Activated CD8-positive, alpha-beta memory T cell treated with anti-CD3 and anti-CD28 coated beads for 4 hours (primary cell): ENCODE data around the gene ANGEL2.
"Not testable (repeated sequence)": the region's sequence is repeated elsewhere in the genome, so short reads cannot be mapped to it uniquely, and the experiment has no call there.

ENCODE experiments used
- DNase-seq, 2 donors: peaks; one replicate each; pipeline ENCODE4 v3.0.0-alpha.2; 2020; ENCODE audit warnings: low read depth in 2 of 2

The ANGEL2 gene, protein sequence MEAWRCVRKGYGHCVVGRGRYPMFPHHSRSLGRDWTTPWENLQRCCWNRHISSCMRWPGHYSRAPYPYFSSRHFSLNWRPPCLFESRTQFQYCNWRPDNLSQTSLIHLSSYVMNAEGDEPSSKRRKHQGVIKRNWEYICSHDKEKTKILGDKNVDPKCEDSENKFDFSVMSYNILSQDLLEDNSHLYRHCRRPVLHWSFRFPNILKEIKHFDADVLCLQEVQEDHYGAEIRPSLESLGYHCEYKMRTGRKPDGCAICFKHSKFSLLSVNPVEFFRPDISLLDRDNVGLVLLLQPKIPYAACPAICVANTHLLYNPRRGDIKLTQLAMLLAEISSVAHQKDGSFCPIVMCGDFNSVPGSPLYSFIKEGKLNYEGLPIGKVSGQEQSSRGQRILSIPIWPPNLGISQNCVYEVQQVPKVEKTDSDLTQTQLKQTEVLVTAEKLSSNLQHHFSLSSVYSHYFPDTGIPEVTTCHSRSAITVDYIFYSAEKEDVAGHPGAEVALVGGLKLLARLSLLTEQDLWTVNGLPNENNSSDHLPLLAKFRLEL

GRCh38 chr1:213015099-213016050, at the start of gene ANGEL2:
Gene ANGEL2 (minus strand): TSS chr1:213015867. CDS start chr1:213015671, 196 bp downstream.
- DNase-seq = peak; percentile 90 to 93

DNA sequence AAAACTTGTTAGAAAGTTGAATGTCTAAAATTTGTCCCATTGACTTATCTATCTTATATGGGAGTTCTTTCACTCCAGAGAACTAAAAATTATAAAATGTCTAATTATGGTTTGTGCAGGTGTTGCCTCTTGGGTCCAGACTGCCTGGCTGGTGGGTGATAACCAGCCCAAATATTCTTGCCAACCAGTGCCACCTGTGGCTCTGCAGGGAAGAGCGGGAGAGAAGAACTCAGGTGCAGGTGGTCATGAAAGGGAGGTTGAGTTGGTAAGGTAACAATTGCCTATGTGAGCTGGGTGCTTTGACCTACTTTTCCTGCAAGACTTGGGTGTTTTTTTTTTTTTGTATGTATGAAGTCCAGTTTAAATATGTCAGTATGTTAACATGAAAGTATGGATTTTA, 45.6 kb upstream of the ANGEL2 start:
- DNase-seq = no peak

DNA sequence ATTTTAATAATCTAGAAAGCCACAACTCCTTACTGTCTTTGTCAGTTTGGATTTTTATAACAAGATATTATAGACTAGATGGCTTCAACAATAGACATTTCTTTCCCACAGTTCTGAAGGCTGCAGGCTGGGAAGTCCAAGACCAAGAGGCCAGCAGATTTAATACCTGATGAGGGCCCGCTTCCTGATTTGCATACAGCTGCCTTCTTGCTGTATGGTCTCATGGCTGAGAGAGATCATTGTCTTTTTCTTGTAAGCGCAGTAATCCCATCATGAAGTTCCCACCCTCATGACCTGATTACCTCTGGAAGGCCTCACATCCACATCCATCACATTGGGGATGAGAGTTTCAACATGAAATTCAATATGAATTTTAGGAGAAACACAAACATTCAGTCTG, 45.2 kb upstream of the ANGEL2 start:
- DNase-seq = no peak

- DNase-seq = no peak
Observed at GRCh38 chr1:213057264-213058059, 41.8 kb upstream of the ANGEL2 start.

DNA sequence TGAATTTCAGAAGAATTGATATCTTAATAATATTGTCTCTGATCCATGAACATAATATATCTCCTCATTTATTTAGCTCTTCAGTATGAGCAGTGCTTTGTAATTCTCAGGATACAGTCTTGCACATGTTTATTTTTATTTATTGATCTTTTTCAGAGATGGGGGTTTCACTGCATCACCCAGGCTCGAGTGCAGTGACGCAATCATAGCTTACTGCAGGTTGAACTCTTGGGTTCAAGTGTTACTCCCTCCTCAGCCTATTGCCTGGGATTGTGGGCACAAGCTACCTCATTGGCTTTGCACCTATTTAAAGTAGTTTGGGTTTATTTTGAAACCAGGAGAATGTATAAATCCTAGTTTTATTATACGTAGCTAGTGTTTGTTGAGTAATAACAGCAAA, 40.1 kb upstream of the ANGEL2 start:
- DNase-seq = no peak

DNA sequence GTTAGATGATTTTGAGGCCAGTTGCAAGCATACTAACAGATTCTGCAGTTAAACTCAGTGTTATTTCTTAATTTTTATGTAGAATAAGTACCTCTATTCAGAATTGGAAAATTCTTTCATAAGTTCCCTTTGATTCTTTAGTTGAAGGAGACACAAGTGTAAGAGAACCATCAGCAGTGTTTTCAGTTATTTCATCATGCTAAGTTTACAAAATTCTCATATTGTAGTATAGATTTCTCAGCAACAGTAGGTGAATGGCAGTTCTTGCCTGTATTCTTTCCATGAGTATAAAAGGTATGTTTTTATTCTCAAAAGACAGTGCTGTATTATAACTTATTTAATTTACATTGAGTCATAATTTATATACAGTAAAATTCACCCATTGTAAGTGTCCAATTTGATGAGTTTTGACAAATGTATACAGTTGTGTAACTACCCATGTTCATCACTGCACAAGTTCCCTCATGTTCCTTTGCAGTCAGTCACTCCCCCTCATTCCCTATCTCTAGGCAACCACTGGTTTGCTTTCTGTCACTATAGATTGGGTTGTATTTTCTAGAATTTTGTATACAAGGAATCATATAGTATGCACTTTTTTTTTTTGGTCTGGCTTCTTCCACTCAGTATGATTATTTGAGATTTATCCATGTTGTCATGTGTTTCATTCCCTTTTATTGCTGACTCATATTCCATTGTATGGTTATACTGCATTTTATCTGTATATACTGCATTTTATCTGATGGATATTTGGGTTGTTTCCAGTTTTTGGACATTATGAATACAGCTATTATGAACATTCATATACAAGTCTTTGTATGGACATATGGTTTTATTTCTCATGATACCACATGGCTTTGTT, 39.3 kb upstream of the ANGEL2 start:
- no peak for DNase-seq

DNA sequence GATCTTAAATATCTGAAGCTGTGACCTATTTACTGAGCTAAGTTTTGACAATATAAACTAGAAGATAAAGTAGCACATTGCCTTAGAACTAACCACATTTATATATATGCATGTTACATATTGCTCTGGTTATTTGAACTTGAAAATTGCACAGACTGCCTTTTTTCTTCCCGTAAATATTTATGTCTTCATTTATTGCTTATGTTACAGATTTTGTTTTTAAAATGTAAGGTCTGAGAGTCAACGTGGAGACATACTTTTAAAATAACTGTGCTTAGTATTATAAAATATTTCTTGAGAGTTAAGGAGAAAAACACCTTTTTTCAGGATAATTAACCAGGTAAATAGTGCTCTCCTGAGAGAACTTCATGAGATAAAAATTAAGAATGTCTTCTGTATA, 38.5 kb upstream of the ANGEL2 start:
- DNase-seq = no peak

DNA sequence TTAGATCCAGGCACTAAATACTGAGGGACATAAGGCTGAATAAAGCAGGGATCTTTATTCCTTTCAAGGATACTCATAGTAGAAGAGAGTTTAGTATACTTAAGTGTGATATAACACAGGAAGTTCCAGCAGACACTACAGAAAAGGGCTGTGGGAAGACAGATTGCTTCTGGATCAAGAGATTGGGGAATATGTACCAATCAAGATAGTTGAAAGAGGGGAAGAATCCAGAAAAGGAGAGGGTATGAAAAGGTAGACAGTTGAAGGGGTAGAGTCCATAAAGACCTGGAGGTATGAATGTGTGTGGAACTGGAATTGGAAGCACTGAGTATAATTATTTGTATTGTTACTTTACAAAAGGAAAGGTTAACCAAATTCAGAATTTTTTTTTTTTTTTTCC, 37.8 kb upstream of the ANGEL2 start:
- no peak for DNase-seq

- no peak for DNase-seq
Observed at GRCh38 chr1:213051881-213052202, 36.2 kb upstream of the ANGEL2 start.

- peak; percentile 64 to 76 for DNase-seq
Observed at GRCh38 chr1:213051127-213051880, 35.6 kb upstream of the ANGEL2 start, which contains the start of gene RPS6KC1. Gene RPS6KC1 (plus strand): TSS chr1:213051241. CDS start chr1:213051405, 164 bp downstream.

DNA sequence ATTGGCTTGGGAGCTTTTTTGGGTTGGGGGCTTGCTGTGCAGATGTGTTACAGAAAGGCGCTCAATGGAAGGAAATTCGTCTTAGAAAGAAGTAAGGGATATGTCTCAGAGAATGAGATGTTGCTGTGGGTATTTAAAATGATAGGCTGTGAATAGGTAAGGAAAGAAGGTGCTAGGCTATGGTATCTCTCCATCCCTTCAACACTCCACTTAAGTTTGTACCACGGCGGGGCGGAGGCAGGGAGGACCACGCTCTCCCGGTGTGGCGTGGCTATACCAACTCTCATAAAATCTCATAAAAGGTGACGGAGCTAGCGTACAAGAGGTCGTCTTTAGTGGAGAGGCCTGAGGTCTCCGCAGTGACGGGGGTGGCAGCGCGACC, 35.1 kb upstream of the ANGEL2 start:
- DNase-seq = no peak

- no peak for DNase-seq
Observed at GRCh38 chr1:213049232-213049631, 33.6 kb upstream of the ANGEL2 start.

- not testable (repeated sequence) for DNase-seq
Observed at GRCh38 chr1:213045321-213046226, 29.9 kb upstream of the ANGEL2 start.

DNA sequence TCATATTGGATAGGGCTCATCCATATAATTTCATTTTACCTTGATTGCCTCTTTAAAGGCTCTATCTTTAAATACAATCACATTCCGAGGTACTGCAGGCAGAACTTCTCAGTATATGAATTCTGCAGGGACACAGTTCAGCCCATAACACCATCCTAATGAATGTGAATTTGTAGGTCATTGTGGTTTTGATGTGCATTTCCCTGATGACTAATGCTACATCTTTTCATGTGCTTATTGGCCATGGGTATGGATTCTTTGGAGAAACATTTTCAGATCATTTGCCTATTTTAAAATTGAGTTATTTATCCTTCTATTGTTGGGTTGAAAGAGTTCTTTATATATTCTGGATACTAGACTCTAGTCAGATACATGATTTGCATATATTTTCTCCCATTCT, 25.8 kb upstream of the ANGEL2 start:
- DNase-seq = no peak

- DNase-seq = no peak
Observed at GRCh38 chr1:213035573-213035972, 19.9 kb upstream of the ANGEL2 start.

DNA sequence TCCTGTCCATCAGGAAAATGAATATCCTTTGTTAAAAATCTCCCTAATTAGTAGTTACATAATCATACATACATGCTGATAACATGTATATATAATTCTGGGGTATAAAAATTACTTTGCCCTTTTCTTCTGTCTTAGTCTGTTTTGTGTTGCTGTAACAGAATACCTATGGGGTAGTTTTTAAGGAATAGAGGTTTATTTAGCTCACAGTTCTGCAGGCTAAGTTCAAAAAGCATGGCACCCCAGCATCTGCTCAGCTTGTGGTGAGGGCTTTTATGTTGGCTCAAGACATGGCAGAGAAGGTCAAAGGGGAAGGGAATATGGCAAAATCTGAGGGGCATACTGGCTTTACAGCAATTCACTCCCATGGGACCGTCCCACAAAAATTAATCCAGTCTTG, 19.0 kb upstream of the ANGEL2 start:
- no peak for DNase-seq

- DNase-seq = no peak
Observed at GRCh38 chr1:213032651-213033050, 17.0 kb upstream of the ANGEL2 start.

GRCh38 chr1:213027024-213027423, 11.4 kb upstream of the ANGEL2 start:
- not testable (repeated sequence) for DNase-seq

DNA sequence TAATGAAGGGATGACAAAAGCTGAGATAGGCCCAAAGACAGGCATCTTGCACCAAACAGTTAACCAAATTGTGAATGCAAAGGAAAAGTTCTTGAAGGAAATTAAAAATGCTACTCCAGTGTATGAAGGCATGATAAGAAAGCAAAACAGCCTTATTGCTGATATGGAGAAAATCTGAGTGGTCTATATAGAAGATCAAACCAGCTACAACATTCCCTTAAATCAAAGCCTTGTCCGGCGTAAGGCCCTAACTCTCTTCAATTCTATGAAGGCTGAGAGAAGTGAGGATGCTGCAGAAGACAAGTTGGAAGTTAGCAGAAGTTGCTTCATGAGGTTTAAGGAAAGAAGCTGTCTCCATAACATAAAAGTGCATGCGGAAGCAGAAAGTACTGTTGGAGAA, 4.3 kb upstream of the ANGEL2 start:
- DNase-seq = no peak
